ENCODE measurements around the gene RTKN2.

RTKN2 gene

GRCh38 chr10:62186999-62187675 lies 81.5 kb downstream of the RTKN2 start:
- H3K14ac ChIP-seq (ENCODE audit: low read length in 2 of 2): no peak overlapping the region
- H3K4me1 ChIP-seq (ENCODE audit: control insufficient read depth, insufficient read depth, low read depth, low read length): no peaks in the 10 kb centered on the region
- H3K27me3 ChIP-seq (ENCODE audit: control insufficient read depth in 1 of 2, insufficient read depth in 1 of 2, low read length in 2 of 2): no peaks in the 10 kb centered on the region
- H3K27ac ChIP-seq (ENCODE audit: low read length, poor library complexity, severe bottlenecking): no peak overlapping the region
- H2BK15ac ChIP-seq (ENCODE audit: low read depth, poor library complexity, severe bottlenecking): no peak overlapping the region
- H2AK5ac ChIP-seq (ENCODE audit: low read length, severe bottlenecking): no peak overlapping the region
- no peak overlapping the region for H3K18ac ChIP-seq (ENCODE audit: low read depth in 1 of 2, low read length in 2 of 2)
- peak; percentile 38 for DNase-seq
- no peak overlapping the region for H4K91ac ChIP-seq (ENCODE audit: low read length)
- H4K8ac ChIP-seq (ENCODE audit: low read length): no peak overlapping the region
- H3K4me3 ChIP-seq (ENCODE audit: insufficient read depth in 1 of 2, low read depth in 1 of 2, low read length in 2 of 2): no peak overlapping the region
- H3K23ac ChIP-seq (ENCODE audit: low read length in 2 of 2): no peak overlapping the region
- no CpG with 5 or more reads among the region's 2 CpGs for WGBS
- no peaks in the 10 kb centered on the region for H3K79me1 ChIP-seq (replicated peaks; ENCODE audit: low read length, poor library complexity, severe bottlenecking)
- H2AFZ ChIP-seq (ENCODE audit: low read depth, low read length): no peak overlapping the region
- H3K4me2 ChIP-seq (ENCODE audit: low read length, poor library complexity, severe bottlenecking): no peak overlapping the region
- H2BK5ac ChIP-seq (ENCODE audit: low read depth, low read length, poor library complexity, severe bottlenecking): no peak overlapping the region
- no peaks in the 10 kb centered on the region for H3K9me3 ChIP-seq (ENCODE audit: control insufficient read depth, low read length)
- no peaks in the 10 kb centered on the region for H3K36me3 ChIP-seq (ENCODE audit: control insufficient read depth in 1 of 2, insufficient read depth in 2 of 2, low read depth in 1 of 2, low read length in 2 of 2)
- no peak overlapping the region for H3K4ac ChIP-seq (ENCODE audit: low read depth in 1 of 2, low read length in 2 of 2)
- no peak overlapping the region for H2BK120ac ChIP-seq (ENCODE audit: low read depth, low read length)
- H2BK12ac ChIP-seq (ENCODE audit: low read length in 2 of 2): no peak overlapping the region
- no peak overlapping the region for H3K9ac ChIP-seq (ENCODE audit: low read length)

- no peaks in the 10 kb centered on the region for H3K79me1 ChIP-seq (replicated peaks; ENCODE audit: low read length, poor library complexity, severe bottlenecking)
- H2AFZ ChIP-seq (ENCODE audit: low read depth, low read length): no peak overlapping the region
- H3K27ac ChIP-seq (ENCODE audit: low read length, poor library complexity, severe bottlenecking): no peak overlapping the region
- no peak overlapping the region for H2BK15ac ChIP-seq (ENCODE audit: low read depth, poor library complexity, severe bottlenecking)
- H3K4me2 ChIP-seq (ENCODE audit: low read length, poor library complexity, severe bottlenecking): no peak overlapping the region
- H3K23ac ChIP-seq (ENCODE audit: low read length in 2 of 2): peak overlapping the region in 1 of 2 experiments; percentile 80
- H3K36me3 ChIP-seq (ENCODE audit: control insufficient read depth in 1 of 2, insufficient read depth in 2 of 2, low read depth in 1 of 2, low read length in 2 of 2): no peaks in the 10 kb centered on the region
- no peak overlapping the region for H2BK5ac ChIP-seq (ENCODE audit: low read depth, low read length, poor library complexity, severe bottlenecking)
- no peaks in the 10 kb centered on the region for H3K4me1 ChIP-seq (ENCODE audit: control insufficient read depth, insufficient read depth, low read depth, low read length)
- H3K4ac ChIP-seq (ENCODE audit: low read depth in 1 of 2, low read length in 2 of 2): peak overlapping the region in 1 of 2 experiments; percentile 37
- H4K8ac ChIP-seq (ENCODE audit: low read length): no peak overlapping the region
- no peak overlapping the region for H4K91ac ChIP-seq (ENCODE audit: low read length)
- H3K18ac ChIP-seq (ENCODE audit: low read depth in 1 of 2, low read length in 2 of 2): no peak overlapping the region
- H2AK5ac ChIP-seq (ENCODE audit: low read length, severe bottlenecking): peak overlapping the region; percentile 45
- DNase-seq: peak; percentile 26
- no peak overlapping the region for H3K14ac ChIP-seq (ENCODE audit: low read length in 2 of 2)
- H3K27me3 ChIP-seq (ENCODE audit: control insufficient read depth in 1 of 2, insufficient read depth in 1 of 2, low read length in 2 of 2): no peaks in the 10 kb centered on the region
- no peak overlapping the region for H3K9ac ChIP-seq (ENCODE audit: low read length)
- H2BK12ac ChIP-seq (ENCODE audit: low read length in 2 of 2): peak overlapping the region in 1 of 2 experiments; percentile 31
- no peak overlapping the region for H3K4me3 ChIP-seq (ENCODE audit: insufficient read depth in 1 of 2, low read depth in 1 of 2, low read length in 2 of 2)
- no peak overlapping the region for H2BK120ac ChIP-seq (ENCODE audit: low read depth, low read length)
- H3K9me3 ChIP-seq (ENCODE audit: control insufficient read depth, low read length): no peaks in the 10 kb centered on the region
- 79% methylated on average over 7 of the region's 11 CpGs for WGBS
Observed at GRCh38 chr10:62185919-62186692, 82.5 kb downstream of the RTKN2 start.

- Histone ChIP-seq H3K23ac (ENCODE audit: low read length in 2 of 2) (no peak overlapping the region), H2BK5ac (ENCODE audit: low read depth, low read length, poor library complexity, severe bottlenecking) (no peak overlapping the region), H2AFZ (ENCODE audit: low read depth, low read length) (no peak overlapping the region), H3K18ac (ENCODE audit: low read depth in 1 of 2, low read length in 2 of 2) (no peak overlapping the region), H3K4me3 (ENCODE audit: insufficient read depth in 1 of 2, low read depth in 1 of 2, low read length in 2 of 2) (no peak overlapping the region), H2BK12ac (ENCODE audit: low read length in 2 of 2) (no peak overlapping the region), H3K4ac (ENCODE audit: low read depth in 1 of 2, low read length in 2 of 2) (no peak overlapping the region), H3K36me3 (ENCODE audit: control insufficient read depth in 1 of 2, insufficient read depth in 2 of 2, low read depth in 1 of 2, low read length in 2 of 2) (no peaks in the 10 kb centered on the region), H2BK15ac (ENCODE audit: low read depth, poor library complexity, severe bottlenecking) (no peak overlapping the region), H2BK120ac (ENCODE audit: low read depth, low read length) (no peak overlapping the region), H4K8ac (ENCODE audit: low read length) (no peak overlapping the region), H3K9ac (ENCODE audit: low read length) (no peak overlapping the region), H3K27ac (ENCODE audit: low read length, poor library complexity, severe bottlenecking) (no peak overlapping the region), H3K9me3 (ENCODE audit: control insufficient read depth, low read length) (no peaks in the 10 kb centered on the region), H3K79me1 (replicated peaks; ENCODE audit: low read length, poor library complexity, severe bottlenecking) (no peaks in the 10 kb centered on the region), H3K4me2 (ENCODE audit: low read length, poor library complexity, severe bottlenecking) (no peak overlapping the region), H3K27me3 (ENCODE audit: control insufficient read depth in 1 of 2, insufficient read depth in 1 of 2, low read length in 2 of 2) (no peaks in the 10 kb centered on the region), H3K4me1 (ENCODE audit: control insufficient read depth, insufficient read depth, low read depth, low read length) (no peaks in the 10 kb centered on the region), H2AK5ac (ENCODE audit: low read length, severe bottlenecking) (no peak overlapping the region), H3K14ac (ENCODE audit: low read length in 2 of 2) (no peak overlapping the region), H4K91ac (ENCODE audit: low read length) (no peak overlapping the region)
- no CpG with 5 or more reads among the region's 5 CpGs for WGBS
- no peak for DNase-seq
Observed at GRCh38 chr10:62183857-62184795, 84.5 kb downstream of the RTKN2 start.

- Histone ChIP-seq H2AK5ac (ENCODE audit: low read length, severe bottlenecking) (no peak overlapping the region), H2BK15ac (ENCODE audit: low read depth, poor library complexity, severe bottlenecking) (no peak overlapping the region), H3K4me2 (ENCODE audit: low read length, poor library complexity, severe bottlenecking) (no peak overlapping the region), H2AFZ (ENCODE audit: low read depth, low read length) (no peak overlapping the region), H3K4ac (ENCODE audit: low read depth in 1 of 2, low read length in 2 of 2) (no peak overlapping the region), H3K9me3 (ENCODE audit: control insufficient read depth, low read length) (no peaks in the 10 kb centered on the region), H3K9ac (ENCODE audit: low read length) (no peak overlapping the region), H3K79me1 (replicated peaks; ENCODE audit: low read length, poor library complexity, severe bottlenecking) (no peaks in the 10 kb centered on the region), H4K8ac (ENCODE audit: low read length) (no peak overlapping the region), H3K18ac (ENCODE audit: low read depth in 1 of 2, low read length in 2 of 2) (no peak overlapping the region), H3K23ac (ENCODE audit: low read length in 2 of 2) (no peak overlapping the region), H3K27ac (ENCODE audit: low read length, poor library complexity, severe bottlenecking) (no peak overlapping the region), H2BK120ac (ENCODE audit: low read depth, low read length) (no peak overlapping the region), H2BK5ac (ENCODE audit: low read depth, low read length, poor library complexity, severe bottlenecking) (no peak overlapping the region), H3K4me1 (ENCODE audit: control insufficient read depth, insufficient read depth, low read depth, low read length) (no peaks in the 10 kb centered on the region), H4K91ac (ENCODE audit: low read length) (no peak overlapping the region), H3K27me3 (ENCODE audit: control insufficient read depth in 1 of 2, insufficient read depth in 1 of 2, low read length in 2 of 2) (no peaks in the 10 kb centered on the region), H3K36me3 (ENCODE audit: control insufficient read depth in 1 of 2, insufficient read depth in 2 of 2, low read depth in 1 of 2, low read length in 2 of 2) (no peaks in the 10 kb centered on the region), H3K14ac (ENCODE audit: low read length in 2 of 2) (no peak overlapping the region), H2BK12ac (ENCODE audit: low read length in 2 of 2) (no peak overlapping the region), H3K4me3 (ENCODE audit: insufficient read depth in 1 of 2, low read depth in 1 of 2, low read length in 2 of 2) (no peak overlapping the region)
- 100% methylated on average over 2 of the region's 3 CpGs for WGBS
- no peak for DNase-seq
Observed at GRCh38 chr10:62183442-62183841, 85.2 kb downstream of the RTKN2 start.
